Vagina (tissue), 2 donors: Measurements from ENCODE around the gene TUT7. TPM values are rescaled to one million over a fixed set of nuclear protein-coding genes. Genes with fewer than 3 reads are reported as not detected.
"Not testable (repeated sequence)": the region's sequence is repeated elsewhere in the genome, so short reads cannot be mapped to it uniquely, and the experiment has no call there.

ENCODE experiments used
- DNase-seq, 2 donors: peaks; one replicate each; pipeline ENCODE4 v3.0.0-alpha.2; 2017; ENCODE audit errors: extremely low spot score in 2 of 2
- H3K27ac ChIP-seq: fragments of 200-600 bp; sonication (generic); one replicate; pipeline ENCODE4 v1.5.1; 2019
- H3K27me3 ChIP-seq: fragments of 200-600 bp; sonication (generic); one replicate; pipeline ENCODE4 v1.5.1; 2019
- H3K36me3 ChIP-seq, 2 donors: fragments of 200-600 bp; sonication (generic); one replicate each; pipeline ENCODE4 v1.5.1; 2017 to 2019
- H3K4me1 ChIP-seq: fragments of 200-600 bp; sonication (generic); one replicate; pipeline ENCODE4 v1.5.1; 2019
- H3K4me3 ChIP-seq, 2 donors: fragments of 200-600 bp; sonication (generic); 1 replicate in 1 of 2; 2 replicates in 1 of 2; pipeline ENCODE4 v1.5.1; 2016 to 2019
- H3K9me3 ChIP-seq: fragments of 200-600 bp; sonication (generic); one replicate; pipeline ENCODE4 v1.5.1; 2019
- CTCF ChIP-seq, 3 experiments: fragments of 450-650 bp in 2 of 3; fragments of 200-600 bp in 1 of 3; sonication (generic) in 1 of 3; IDR thresholded peaks; one replicate each; pipeline ENCODE4 v1.5.1; 2017 to 2019; ENCODE audit warnings: antibody characterized with exemption in 3 of 3, mild to moderate bottlenecking in 2 of 3, moderate library complexity in 2 of 3
- POLR2A ChIP-seq, 2 donors: fragments of 450-650 bp; IDR thresholded peaks; one replicate each; pipeline ENCODE4 v1.6.1; 2017; ENCODE audit warnings: antibody characterized with exemption in 2 of 2, mild to moderate bottlenecking in 2 of 2, moderate library complexity in 2 of 2
- POLR2AphosphoS5 ChIP-seq, 2 donors: sonication (generic); formaldehyde crosslinking; IDR thresholded peaks; one replicate each; pipeline ENCODE4 v1.9.0; 2017; ENCODE audit warnings: antibody characterized with exemption in 2 of 2, mild to moderate bottlenecking in 2 of 2, low read depth in 1 of 2; ENCODE audit not compliant: insufficient read depth in 1 of 2
- intact Hi-C: fragments of 100-400 bp; cut with DNase I; formaldehyde crosslinking; loops from one replicate; pipeline ENCODE4 v1.15.1; 2023
- total RNA-seq: library from RNA; depleted of rRNA; stranded (reverse); fragments of >200 nt; gene quantifications from one replicate; pipeline ENCODE4 v1.2.3, GENCODE V29; 2016

TUT7 gene
- total RNA-seq, 1 donor from 2014 or later, result 72.4 TPM

GRCh38 chr9:86387376-86387775 is 33.2 kb upstream of the TUT7 start:
- no peaks in the 10 kb centered on the region for H3K4me1 ChIP-seq
- no peaks in the 10 kb centered on the region for H3K9me3 ChIP-seq
- no peaks in the 10 kb centered on the region for H3K27me3 ChIP-seq
- intact Hi-C loops, result no loop called here
- DNase-seq, result no peak
- TF ChIP-seq POLR2A (IDR thresholded peaks at IDR 0.05), result no peak
- no peak for TF ChIP-seq POLR2AphosphoS5 (IDR thresholded peaks at IDR 0.05; ENCODE audit: insufficient read depth in 1 of 2, low read depth in 1 of 2)
- TF ChIP-seq CTCF (IDR thresholded peaks at IDR 0.05), result no peak
- H3K4me3 ChIP-seq, result no peak overlapping the region
- no peaks in the 10 kb centered on the region for H3K36me3 ChIP-seq
- H3K27ac ChIP-seq, result no peak overlapping the region

DNA sequence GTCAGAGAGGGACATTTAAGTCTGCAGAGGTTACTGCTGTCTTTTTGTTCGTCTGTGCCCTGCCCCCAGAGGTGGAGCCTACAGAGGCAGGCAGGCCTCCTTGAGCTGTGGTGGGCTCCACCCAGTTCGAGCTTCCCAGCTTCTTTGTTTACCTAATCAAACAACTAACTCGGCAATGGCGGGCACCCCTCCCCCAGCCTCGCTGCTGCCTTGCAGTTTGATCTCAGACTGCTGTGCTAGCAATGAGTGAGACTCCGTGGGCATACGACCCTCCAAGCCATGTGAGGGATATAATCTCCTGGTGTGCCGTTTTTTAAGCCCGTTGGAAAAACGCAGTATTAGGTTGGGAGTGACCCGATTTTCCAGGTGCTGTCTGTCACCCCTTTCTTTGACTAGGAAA is 28.8 kb upstream of the TUT7 start:
- intact Hi-C loops, H3K36me3 ChIP-seq, H3K9me3 ChIP-seq: not testable (repeated sequence)

DNA sequence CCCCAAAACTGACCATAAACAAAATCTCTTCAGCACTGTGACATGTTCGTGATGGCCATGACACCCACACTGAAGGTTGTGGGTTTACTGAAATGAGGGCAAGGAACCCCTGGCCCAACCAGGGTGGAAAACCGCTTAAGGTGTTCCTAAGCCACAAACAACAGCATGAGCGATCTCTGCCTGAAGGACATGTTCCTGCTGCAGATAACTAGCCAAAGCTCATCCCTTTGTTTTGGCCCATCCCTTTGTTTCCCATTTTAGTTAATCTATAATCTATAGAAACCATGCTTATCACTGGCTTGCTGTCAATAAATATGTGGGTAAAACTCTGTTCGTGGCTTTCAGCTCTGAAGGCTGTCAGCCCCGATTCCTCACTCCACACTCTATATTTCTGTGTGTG is 21.8 kb upstream of the TUT7 start:
- H3K4me1 ChIP-seq, result no peaks in the 10 kb centered on the region
- intact Hi-C loops, result no loop called here
- no peak for DNase-seq
- H3K9me3 ChIP-seq, result no peaks in the 10 kb centered on the region
- no peak overlapping the region for H3K4me3 ChIP-seq
- no peak overlapping the region for H3K27ac ChIP-seq
- TF ChIP-seq CTCF (IDR thresholded peaks at IDR 0.05) (no peak), POLR2AphosphoS5 (IDR thresholded peaks at IDR 0.05; ENCODE audit: insufficient read depth in 1 of 2, low read depth in 1 of 2) (no peak), POLR2A (IDR thresholded peaks at IDR 0.05) (no peak)
- no peaks in the 10 kb centered on the region for H3K36me3 ChIP-seq
- no peaks in the 10 kb centered on the region for H3K27me3 ChIP-seq

More for the DNA sequence above, 28.8 kb upstream of the TUT7 start:
- H3K4me1 ChIP-seq, H3K27me3 ChIP-seq, DNase-seq, H3K27ac ChIP-seq, H3K4me3 ChIP-seq: not testable (repeated sequence)

- intact Hi-C loops, result no loop called here
- H3K27me3 ChIP-seq, result no peaks in the 10 kb centered on the region
- DNase-seq, result no peak
- no peak for TF ChIP-seq POLR2A (IDR thresholded peaks at IDR 0.05)
- TF ChIP-seq CTCF (IDR thresholded peaks at IDR 0.05), result no peak
- TF ChIP-seq POLR2AphosphoS5 (IDR thresholded peaks at IDR 0.05; ENCODE audit: insufficient read depth in 1 of 2, low read depth in 1 of 2), result no peak
- no peak overlapping the region for H3K27ac ChIP-seq
- H3K36me3 ChIP-seq, result no peaks in the 10 kb centered on the region
- H3K9me3 ChIP-seq, result peaks cover 20% of the 10 kb centered on the region
- H3K4me3 ChIP-seq, result no peak overlapping the region
- no peaks in the 10 kb centered on the region for H3K4me1 ChIP-seq
These were observed 15.6 kb upstream of the TUT7 start for GRCh38 chr9:86369810-86370209.

DNA sequence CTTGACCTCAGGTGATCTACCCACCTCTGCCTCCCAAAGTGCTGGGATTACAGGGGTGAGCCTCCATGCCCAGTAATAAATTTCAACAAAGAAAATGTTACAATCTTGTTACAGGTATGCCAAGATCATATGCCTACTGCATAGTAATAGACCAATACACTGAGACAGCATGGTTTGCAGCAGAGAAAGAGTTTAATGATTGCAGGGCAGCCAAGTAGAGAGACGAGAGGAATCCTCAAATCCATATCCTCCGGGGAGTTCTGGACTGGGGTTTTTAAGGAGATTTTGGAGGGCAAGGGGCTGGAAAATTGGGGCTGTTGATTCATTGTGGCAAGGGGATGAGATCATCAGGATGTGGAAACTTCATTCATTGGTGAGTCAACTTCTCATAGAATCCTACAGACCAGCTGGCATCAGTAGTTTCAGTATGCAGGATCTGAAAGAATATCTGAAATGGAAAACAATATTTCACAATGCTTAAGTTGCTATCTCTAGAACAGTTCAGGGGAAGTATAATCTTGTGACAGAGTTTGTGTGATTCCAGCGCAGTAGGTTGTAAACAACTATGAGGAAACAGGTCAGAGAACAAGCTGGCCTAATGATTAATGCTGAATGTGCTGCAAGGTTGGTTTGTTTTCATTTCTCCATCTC is 14.8 kb upstream of the TUT7 start:
- H3K4me3 ChIP-seq, result no peak overlapping the region
- intact Hi-C loops, result no loop called here
- DNase-seq, result no peak
- no peaks in the 10 kb centered on the region for H3K27me3 ChIP-seq
- H3K9me3 ChIP-seq, result peaks cover 20% of the 10 kb centered on the region
- peak in 1 of 2 donors; percentile 30 for TF ChIP-seq POLR2AphosphoS5 (IDR thresholded peaks at IDR 0.05; ENCODE audit: insufficient read depth in 1 of 2, low read depth in 1 of 2)
- TF ChIP-seq CTCF (IDR thresholded peaks at IDR 0.05), result no peak
- H3K27ac ChIP-seq, result no peak overlapping the region
- no peaks in the 10 kb centered on the region for H3K4me1 ChIP-seq
- H3K36me3 ChIP-seq, result no peaks in the 10 kb centered on the region
